Camera-type eye (tissue), 1 donor: ENCODE results near the gene SLC9A3. TPM values are rescaled to one million over a fixed set of nuclear protein-coding genes. Genes with fewer than 3 reads are reported as not detected.

Source experiments
- total RNA-seq: library from RNA; depleted of rRNA; stranded (reverse); fragments of >200 nt; gene quantifications from one replicate; pipeline ENCODE4 v1.2.3, GENCODE V29; 2014

Gene SLC9A3
- 3.1 TPM for total RNA-seq

DNA sequence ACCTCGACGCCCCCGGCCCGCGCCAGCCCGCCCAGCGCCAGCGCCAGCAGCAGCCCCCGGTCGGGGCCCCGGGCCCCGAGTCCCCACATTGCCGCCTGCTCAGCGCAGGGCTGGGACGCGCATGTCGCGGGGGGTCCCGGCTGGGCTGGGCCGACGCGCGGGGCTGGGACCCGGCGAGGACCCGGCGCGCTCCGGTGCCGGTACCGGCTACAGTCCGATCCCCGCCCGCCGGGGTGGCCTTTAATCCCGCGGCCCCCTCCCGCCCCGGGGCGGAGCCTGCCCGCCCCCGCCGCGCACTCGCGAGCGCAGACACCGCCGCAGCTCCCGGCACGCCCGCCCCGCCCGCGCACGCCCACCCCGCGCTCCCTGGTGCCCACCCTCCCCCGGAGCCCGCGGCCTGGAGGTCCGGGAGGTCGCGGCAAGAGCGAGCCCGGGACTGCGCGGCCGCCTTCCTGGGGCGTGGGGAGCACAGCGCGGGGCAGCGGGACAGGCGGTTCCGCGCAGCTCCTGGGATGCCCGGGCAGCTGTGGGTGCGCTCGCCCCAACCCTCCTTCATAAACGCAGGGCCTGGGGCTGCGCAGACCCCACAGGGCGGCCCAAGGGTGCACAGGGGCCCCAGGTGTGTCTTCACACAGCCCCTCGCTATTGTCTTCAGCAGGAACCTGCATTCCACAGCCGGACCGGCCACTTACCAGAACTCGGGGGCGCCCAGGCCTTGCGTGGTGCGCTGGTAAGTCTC is at the start of gene SLC9A3:
Gene SLC9A3 (minus strand): TSS at position 216 of the 739 bp plus-strand sequence.

DNA sequence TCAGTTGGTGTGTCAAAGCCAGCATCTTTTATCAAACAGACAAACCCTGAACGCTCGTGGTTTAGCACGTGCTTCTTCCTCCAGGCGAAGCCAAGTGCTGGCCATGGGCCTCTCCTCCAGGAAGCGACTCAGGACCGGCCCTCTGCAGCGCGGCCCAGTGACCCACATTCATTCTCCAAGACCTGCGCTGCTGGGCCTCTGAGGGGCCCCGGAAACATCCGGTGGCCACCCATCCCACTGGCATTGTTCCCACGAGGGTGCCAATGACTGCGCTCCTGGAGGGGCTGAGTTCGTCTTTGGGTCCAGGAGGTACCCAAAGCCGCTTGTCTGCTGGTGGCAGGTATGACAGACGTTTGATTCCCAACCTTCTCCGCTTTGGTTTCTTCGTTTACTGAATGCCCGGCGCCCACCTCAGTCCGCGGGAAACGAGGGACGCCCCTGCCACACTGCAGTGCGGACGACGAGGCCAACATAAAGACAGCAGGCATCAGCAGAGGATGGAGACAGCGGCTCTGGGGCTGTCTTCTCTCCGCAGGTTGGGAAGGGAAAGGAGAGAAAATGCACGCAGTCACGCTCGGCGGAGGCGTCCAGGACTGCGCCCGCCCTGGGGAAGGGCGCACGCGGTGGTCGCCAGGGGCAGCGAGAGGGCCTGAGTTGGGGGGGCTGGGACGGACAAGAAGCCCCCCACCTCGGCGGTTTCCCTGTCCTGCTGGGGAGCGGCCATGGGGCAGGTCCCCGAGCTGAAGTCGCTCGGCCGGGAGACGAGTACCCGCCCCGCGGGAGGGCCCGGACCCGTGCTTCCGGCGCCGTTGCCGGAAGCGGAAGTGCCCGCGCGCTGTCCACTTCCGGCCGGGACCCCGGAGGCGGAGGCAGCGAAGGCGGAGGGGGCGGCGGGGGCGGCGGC is 81.7 kb downstream of the SLC9A3 start, which contains the start of gene EXOC3:
Gene EXOC3 (plus strand): TSS at position 842 of the 904 bp plus-strand sequence. CDS start 3,030 bp downstream, outside the sequence.

Other genes starting within 250 kb of the SLC9A3 start
- 11.5 TPM for gene AHRR, start 202.7 kb downstream of the SLC9A3 start, total RNA-seq
- 56.9 TPM for gene EXOC3, start 81.3 kb downstream of the SLC9A3 start, total RNA-seq
- 9.2 TPM for gene CEP72, start 87.9 kb upstream of the SLC9A3 start, total RNA-seq
- gene TPPP, start 168.9 kb upstream of the SLC9A3 start, total RNA-seq, result 5.2 TPM